ENCODE results near the gene GPC6.

Gene GPC6

GRCh38 chr13:93987458-93987857 is 760.9 kb downstream of the GPC6 start:
- TF ChIP-seq CTCF (IDR thresholded peaks at IDR 0.05; ENCODE audit: borderline replicate concordance, insufficient read depth, low read depth, low read length): no peak
- no peak overlapping the region for H3K4me3 ChIP-seq (ENCODE audit: low read depth, low read length)

GRCh38 chr13:93991569-93991968 is 765.0 kb downstream of the GPC6 start:
- no peak for TF ChIP-seq CTCF (IDR thresholded peaks at IDR 0.05; ENCODE audit: borderline replicate concordance, insufficient read depth, low read depth, low read length)

GRCh38 chr13:93996481-93996880 is 769.9 kb downstream of the GPC6 start:
- TF ChIP-seq CTCF (IDR thresholded peaks at IDR 0.05; ENCODE audit: borderline replicate concordance, insufficient read depth, low read depth, low read length): no peak
- no peak overlapping the region for H3K4me3 ChIP-seq (ENCODE audit: low read depth, low read length)

More at GRCh38 chr13:93991569-93991968, 765.0 kb downstream of the GPC6 start:
- no peak overlapping the region for H3K4me3 ChIP-seq (ENCODE audit: low read depth, low read length)

GRCh38 chr13:94006296-94006695 is 779.7 kb downstream of the GPC6 start:
- no peak for TF ChIP-seq CTCF (IDR thresholded peaks at IDR 0.05; ENCODE audit: borderline replicate concordance, insufficient read depth, low read depth, low read length)

GRCh38 chr13:94007072-94007471 is 780.5 kb downstream of the GPC6 start:
- no peak overlapping the region for H3K4me3 ChIP-seq (ENCODE audit: low read depth, low read length)
- TF ChIP-seq CTCF (IDR thresholded peaks at IDR 0.05; ENCODE audit: borderline replicate concordance, insufficient read depth, low read depth, low read length): no peak

More at GRCh38 chr13:94006296-94006695, 779.7 kb downstream of the GPC6 start:
- H3K4me3 ChIP-seq (ENCODE audit: low read depth, low read length): no peak overlapping the region

- H3K4me3 ChIP-seq (ENCODE audit: low read depth, low read length): no peak overlapping the region
- no peak for TF ChIP-seq CTCF (IDR thresholded peaks at IDR 0.05; ENCODE audit: borderline replicate concordance, insufficient read depth, low read depth, low read length)
These were observed 783.1 kb downstream of the GPC6 start for GRCh38 chr13:94009701-94010100.

GRCh38 chr13:94014461-94014860 is 787.9 kb downstream of the GPC6 start:
- no peak for TF ChIP-seq CTCF (IDR thresholded peaks at IDR 0.05; ENCODE audit: borderline replicate concordance, insufficient read depth, low read depth, low read length)
- no peak overlapping the region for H3K4me3 ChIP-seq (ENCODE audit: low read depth, low read length)

Data from GM12875 (cell line).